GM18508 (cell line): ENCODE data around the gene EPS8.

ENCODE experiments used
- ATAC-seq: cut with Tn5 transposase; IDR thresholded peaks from one replicate; pipeline ENCODE4 v1.9.1; 2021; ENCODE audit warnings: moderate number of reproducible peaks; ENCODE audit not compliant: insufficient read depth, unreplicated experiment

The EPS8 gene

GRCh38 chr12:15664491-15664890, 124.7 kb downstream of the EPS8 start:
- no peak for ATAC-seq

- no peak for ATAC-seq
Measured at GRCh38 chr12:15662983-15663659, 126.1 kb downstream of the EPS8 start.

- no peak for ATAC-seq
Measured at GRCh38 chr12:15662303-15662980, 126.7 kb downstream of the EPS8 start.

GRCh38 chr12:15651371-15651770, 137.8 kb downstream of the EPS8 start:
- ATAC-seq: no peak

- no peak for ATAC-seq
Measured at GRCh38 chr12:15650399-15651128, 138.6 kb downstream of the EPS8 start.

GRCh38 chr12:15649347-15649746, 139.8 kb downstream of the EPS8 start:
- no peak for ATAC-seq

GRCh38 chr12:15648558-15648957, 140.6 kb downstream of the EPS8 start:
- no peak for ATAC-seq

- no peak for ATAC-seq
Measured at GRCh38 chr12:15646581-15646980, 142.6 kb downstream of the EPS8 start.

GRCh38 chr12:15644700-15645099, 144.5 kb downstream of the EPS8 start:
- ATAC-seq: no peak

- no peak for ATAC-seq
Measured at GRCh38 chr12:15638231-15638630, 151.0 kb downstream of the EPS8 start.

- no peak for ATAC-seq
Measured at GRCh38 chr12:15636060-15636890, 152.9 kb downstream of the EPS8 start.

- ATAC-seq: no peak
Measured at GRCh38 chr12:15634010-15634683, 155.0 kb downstream of the EPS8 start.

GRCh38 chr12:15633201-15633600, 156.0 kb downstream of the EPS8 start:
- ATAC-seq: no peak

GRCh38 chr12:15632708-15633107, 156.5 kb downstream of the EPS8 start:
- no peak for ATAC-seq

- ATAC-seq: no peak
Measured at GRCh38 chr12:15631007-15631715, 158.0 kb downstream of the EPS8 start.

- ATAC-seq: no peak
Measured at GRCh38 chr12:15629761-15630160, 159.4 kb downstream of the EPS8 start.

- no peak for ATAC-seq
Measured at GRCh38 chr12:15629108-15629507, 160.1 kb downstream of the EPS8 start.

- ATAC-seq: no peak
Measured at GRCh38 chr12:15627995-15628945, 160.9 kb downstream of the EPS8 start.
